Activated CD8-positive, alpha-beta memory T cell treated with anti-CD3 and anti-CD28 coated beads, Interleukin-2, amount 10 ng/mL, durations not matched to agents 7 days and 5 days (primary cell): Measurements from ENCODE around the gene MMP28. TPM values are rescaled to one million over a fixed set of nuclear protein-coding genes. Genes with fewer than 3 reads are reported as not detected.

Experiments used
- ATAC-seq: fragments of 150-1000 bp; cut with Tn5 transposase; one replicate; pipeline ENCODE4 v1.10.0; 2021; ENCODE audit warnings: moderate library complexity
- CTCF ChIA-PET: fragments of 350-600 bp; sonication (Branson Sonifier 250); formaldehyde crosslinking; loops from one replicate; lab custom pipeline; 2021; ENCODE audit warnings: antibody characterized with exemption; lab: Charles Lee
- DNase-seq: peaks from one replicate; pipeline ENCODE4 v3.0.0-alpha.2; 2020
- H3K27ac Mint-ChIP-seq: one replicate; pipeline ENCODE4 v1.8.0; 2021; ENCODE audit warnings: mild to moderate bottlenecking, mixed read lengths
- H3K27me3 Mint-ChIP-seq: one replicate; pipeline ENCODE4 v1.8.0; 2021; ENCODE audit warnings: mixed read lengths
- H3K36me3 Mint-ChIP-seq: one replicate; pipeline ENCODE4 v1.8.0; 2021; ENCODE audit warnings: mild to moderate bottlenecking, mixed read lengths
- H3K4me1 Mint-ChIP-seq: one replicate; pipeline ENCODE4 v1.8.0; 2021; ENCODE audit warnings: mixed read lengths
- H3K4me3 Mint-ChIP-seq: one replicate; pipeline ENCODE4 v1.8.0; 2021; ENCODE audit warnings: mild to moderate bottlenecking, moderate library complexity, mixed read lengths
- H3K9me3 Mint-ChIP-seq: one replicate; pipeline ENCODE4 v1.8.0; 2022; ENCODE audit warnings: low read depth, mixed read lengths
- total RNA-seq, 2 experiments: library from RNA; stranded (reverse); gene quantifications; one replicate each; pipeline ENCODE4 v1.2.3, GENCODE V29; 2021

Gene MMP28
- total RNA-seq, 2 experiments from 2014 or later: not detected

- H3K9me3 Mint-ChIP-seq: no peaks in the 10 kb centered on the region
Observed at GRCh38 chr17:35716897-35717465, 78.5 kb downstream of the MMP28 start.

DNA sequence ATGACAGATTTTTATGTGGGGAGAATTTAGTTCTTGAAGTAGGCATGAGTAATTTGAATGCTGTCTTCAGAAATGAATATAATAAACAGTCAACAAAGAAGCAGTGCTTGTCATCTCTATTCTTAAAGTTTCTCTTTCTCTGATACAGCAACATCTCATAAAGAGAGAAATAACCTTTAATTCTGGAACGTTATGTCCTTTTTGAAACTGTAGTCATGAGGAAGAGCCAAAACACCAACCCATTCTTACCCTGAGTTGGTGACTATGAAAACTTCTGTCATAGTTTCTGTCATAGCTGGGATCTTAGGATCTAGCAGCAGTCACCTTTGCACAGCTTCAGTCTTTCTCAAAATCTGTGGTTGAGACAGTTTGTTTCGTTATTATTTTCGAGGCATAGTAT lies 79.3 kb downstream of the MMP28 start:
- peaks cover 21% of the 10 kb centered on the region for H3K36me3 Mint-ChIP-seq
- ATAC-seq (no peak), DNase-seq (no peak)
- no peaks in the 10 kb centered on the region for H3K9me3 Mint-ChIP-seq
- no peak overlapping the region for H3K4me3 Mint-ChIP-seq
- CTCF ChIA-PET: no interaction called here
- H3K4me1 Mint-ChIP-seq: peaks cover 2% of the 10 kb centered on the region
- H3K27me3 Mint-ChIP-seq: no peaks in the 10 kb centered on the region
- no peak overlapping the region for H3K27ac Mint-ChIP-seq

More at GRCh38 chr17:35716897-35717465, 78.5 kb downstream of the MMP28 start:
- H3K4me1 Mint-ChIP-seq: peaks cover 2% of the 10 kb centered on the region
- no peak overlapping the region for H3K4me3 Mint-ChIP-seq
- no peak for ATAC-seq
- peaks cover 21% of the 10 kb centered on the region for H3K36me3 Mint-ChIP-seq
- no peak overlapping the region for H3K27ac Mint-ChIP-seq
- H3K27me3 Mint-ChIP-seq: no peaks in the 10 kb centered on the region
- DNase-seq: no peak
- CTCF ChIA-PET: no interaction called here

Other genes with a start within 250 kb of the MMP28 start
- gene SLFN14, start 234.8 kb downstream of the MMP28 start, total RNA-seq: under 1 TPM in 1 of 2 experiments, not detected in 1; 0.07 TPM
- 1 to 10 TPM; 3.9 to 4.6 TPM for gene PEX12, start 217.1 kb downstream of the MMP28 start, total RNA-seq
- 100 to 1,000 TPM; 166 to 184 TPM for gene AP2B1, start 208.3 kb downstream of the MMP28 start, total RNA-seq
- under 1 TPM in 1 of 2 experiments, not detected in 1; 0.37 TPM for gene RASL10B, start 64.0 kb downstream of the MMP28 start, total RNA-seq
- gene GAS2L2, start 42.4 kb downstream of the MMP28 start, total RNA-seq: not detected
- gene C17orf50, start 34.8 kb downstream of the MMP28 start, total RNA-seq: not detected
- gene TAF15, start 13.8 kb upstream of the MMP28 start, total RNA-seq: 100 to 1,000 TPM; 333 to 366 TPM
- 1 to 10 TPM; 6.4 to 6.7 TPM for gene HEATR9, start 73.2 kb upstream of the MMP28 start, total RNA-seq
- gene CCL5, start 84.7 kb upstream of the MMP28 start, total RNA-seq: 1,000 to 10,000 TPM in 1 of 2 experiments, 100 to 1,000 TPM in 1; 973 to 1,249 TPM
- 10 to 100 TPM; 13.5 to 18.5 TPM for gene RDM1, start 135.1 kb upstream of the MMP28 start, total RNA-seq
- not detected for gene LYZL6, start 148.1 kb upstream of the MMP28 start, total RNA-seq
- gene CCL16, start 185.9 kb upstream of the MMP28 start, total RNA-seq: not detected
- gene CCL14, start 191.1 kb upstream of the MMP28 start, total RNA-seq: not detected
- not detected for gene CCL15, start 205.9 kb upstream of the MMP28 start, total RNA-seq
- under 1 TPM in 1 of 2 experiments, not detected in 1; 0.82 TPM for gene CCL23, start 222.3 kb upstream of the MMP28 start, total RNA-seq